ENCODE data around the gene POP7. TPM values are rescaled to one million over a fixed set of nuclear protein-coding genes. Genes with fewer than 3 reads are reported as not detected.
A peak's percentile ranks its signal among the peaks of the same experiment; 100 is the strongest.

POP7 gene
- total RNA-seq, 2 donors from 2014 or later: 19.6 to 21.0 TPM

DNA sequence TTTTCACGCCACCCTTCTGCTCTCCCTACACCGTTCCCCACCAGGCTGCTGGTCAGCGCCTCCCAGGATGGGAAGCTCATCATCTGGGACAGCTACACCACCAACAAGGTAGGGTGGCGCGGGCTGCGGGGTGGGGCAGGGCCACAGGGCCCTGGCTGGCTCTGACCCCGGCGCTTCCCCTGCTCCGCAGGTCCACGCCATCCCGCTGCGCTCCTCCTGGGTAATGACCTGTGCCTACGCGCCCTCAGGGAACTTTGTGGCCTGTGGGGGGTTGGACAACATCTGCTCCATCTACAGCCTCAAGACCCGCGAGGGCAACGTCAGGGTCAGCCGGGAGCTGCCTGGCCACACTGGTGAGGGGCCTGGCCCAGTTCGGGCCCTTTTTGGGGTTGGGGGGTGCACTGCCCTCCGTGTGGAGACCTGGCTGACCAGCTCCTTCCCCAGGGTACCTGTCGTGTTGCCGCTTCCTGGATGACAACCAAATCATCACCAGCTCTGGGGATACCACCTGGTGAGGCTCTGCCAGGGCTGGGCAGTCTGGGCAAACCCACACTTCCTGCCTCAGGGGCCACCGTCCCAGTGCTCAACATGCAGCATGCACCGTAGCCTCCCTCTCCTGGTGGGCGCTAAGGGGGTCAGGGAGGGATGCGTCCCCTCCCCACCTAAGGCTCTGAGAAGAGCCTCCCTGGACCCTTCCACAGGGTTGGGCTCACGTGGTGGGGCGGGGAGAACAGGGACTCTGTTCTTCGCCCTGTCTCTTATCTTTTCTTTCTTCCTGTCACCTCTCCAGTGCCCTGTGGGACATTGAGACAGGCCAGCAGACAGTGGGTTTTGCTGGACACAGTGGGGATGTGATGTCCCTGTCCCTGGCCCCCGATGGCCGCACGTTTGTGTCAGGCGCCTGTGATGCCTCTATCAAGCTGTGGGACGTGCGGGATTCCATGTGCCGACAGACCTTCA, 28.3 kb upstream of the POP7 start:
- no peak for DNase-seq (ENCODE audit: low spot score)
- Histone ChIP-seq H3K36me3 (peaks cover 52% of the 10 kb centered on the region), H3K27ac (no peak overlapping the region), H3K4me3 (no peak overlapping the region), H3K27me3 (replicated peaks; ENCODE audit: insufficient read depth) (no peaks in the 10 kb centered on the region), H3K9me3 (no peaks in the 10 kb centered on the region), H3K4me1 (ENCODE audit: control insufficient read depth in 1 of 2, low read depth in 2 of 2) (peaks cover 7 to 8% of the 10 kb centered on the region in 2 donors)
- ATAC-seq (ENCODE audit: insufficient number of reproducible peaks, low FRiP score, low read depth): no peak
- TF ChIP-seq, protein P1, sequence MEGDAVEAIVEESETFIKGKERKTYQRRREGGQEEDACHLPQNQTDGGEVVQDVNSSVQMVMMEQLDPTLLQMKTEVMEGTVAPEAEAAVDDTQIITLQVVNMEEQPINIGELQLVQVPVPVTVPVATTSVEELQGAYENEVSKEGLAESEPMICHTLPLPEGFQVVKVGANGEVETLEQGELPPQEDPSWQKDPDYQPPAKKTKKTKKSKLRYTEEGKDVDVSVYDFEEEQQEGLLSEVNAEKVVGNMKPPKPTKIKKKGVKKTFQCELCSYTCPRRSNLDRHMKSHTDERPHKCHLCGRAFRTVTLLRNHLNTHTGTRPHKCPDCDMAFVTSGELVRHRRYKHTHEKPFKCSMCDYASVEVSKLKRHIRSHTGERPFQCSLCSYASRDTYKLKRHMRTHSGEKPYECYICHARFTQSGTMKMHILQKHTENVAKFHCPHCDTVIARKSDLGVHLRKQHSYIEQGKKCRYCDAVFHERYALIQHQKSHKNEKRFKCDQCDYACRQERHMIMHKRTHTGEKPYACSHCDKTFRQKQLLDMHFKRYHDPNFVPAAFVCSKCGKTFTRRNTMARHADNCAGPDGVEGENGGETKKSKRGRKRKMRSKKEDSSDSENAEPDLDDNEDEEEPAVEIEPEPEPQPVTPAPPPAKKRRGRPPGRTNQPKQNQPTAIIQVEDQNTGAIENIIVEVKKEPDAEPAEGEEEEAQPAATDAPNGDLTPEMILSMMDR (IDR thresholded peaks at IDR 0.05): no peak

DNA sequence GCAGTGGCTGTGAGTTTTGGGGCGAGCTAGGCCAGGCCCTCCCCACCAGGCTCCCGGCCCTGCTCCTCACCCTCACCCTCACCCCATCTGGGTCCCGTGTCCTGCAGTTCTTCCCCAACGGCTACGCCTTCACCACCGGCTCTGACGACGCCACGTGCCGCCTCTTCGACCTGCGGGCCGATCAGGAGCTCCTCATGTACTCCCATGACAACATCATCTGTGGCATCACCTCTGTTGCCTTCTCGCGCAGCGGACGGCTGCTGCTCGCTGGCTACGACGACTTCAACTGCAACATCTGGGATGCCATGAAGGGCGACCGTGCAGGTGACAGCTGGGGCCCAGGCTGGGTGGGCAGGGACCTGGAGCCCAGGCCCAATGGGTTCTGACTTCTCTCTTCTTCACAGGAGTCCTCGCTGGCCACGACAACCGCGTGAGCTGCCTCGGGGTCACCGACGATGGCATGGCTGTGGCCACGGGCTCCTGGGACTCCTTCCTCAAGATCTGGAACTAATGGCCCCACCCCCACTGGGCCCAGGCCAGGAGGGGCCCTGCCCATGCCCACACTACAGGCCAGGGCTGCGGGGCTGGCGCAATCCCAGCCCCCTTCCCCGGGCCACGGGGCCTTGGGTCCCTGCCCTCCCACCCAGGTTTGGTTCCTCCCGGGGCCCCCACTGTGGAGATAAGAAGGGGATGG, 27.5 kb upstream of the POP7 start:
- Histone ChIP-seq H3K27me3 (replicated peaks; ENCODE audit: insufficient read depth) (no peaks in the 10 kb centered on the region), H3K27ac (no peak overlapping the region), H3K4me3 (no peak overlapping the region), H3K36me3 (peaks cover 61% of the 10 kb centered on the region), H3K4me1 (ENCODE audit: control insufficient read depth in 1 of 2, low read depth in 2 of 2) (peaks cover 4 to 8% of the 10 kb centered on the region in 2 donors), H3K9me3 (no peaks in the 10 kb centered on the region)
- ATAC-seq (ENCODE audit: insufficient number of reproducible peaks, low FRiP score, low read depth) (no peak), DNase-seq (ENCODE audit: low spot score) (no peak)
- TF ChIP-seq, protein P1 (IDR thresholded peaks at IDR 0.05): no peak

DNA sequence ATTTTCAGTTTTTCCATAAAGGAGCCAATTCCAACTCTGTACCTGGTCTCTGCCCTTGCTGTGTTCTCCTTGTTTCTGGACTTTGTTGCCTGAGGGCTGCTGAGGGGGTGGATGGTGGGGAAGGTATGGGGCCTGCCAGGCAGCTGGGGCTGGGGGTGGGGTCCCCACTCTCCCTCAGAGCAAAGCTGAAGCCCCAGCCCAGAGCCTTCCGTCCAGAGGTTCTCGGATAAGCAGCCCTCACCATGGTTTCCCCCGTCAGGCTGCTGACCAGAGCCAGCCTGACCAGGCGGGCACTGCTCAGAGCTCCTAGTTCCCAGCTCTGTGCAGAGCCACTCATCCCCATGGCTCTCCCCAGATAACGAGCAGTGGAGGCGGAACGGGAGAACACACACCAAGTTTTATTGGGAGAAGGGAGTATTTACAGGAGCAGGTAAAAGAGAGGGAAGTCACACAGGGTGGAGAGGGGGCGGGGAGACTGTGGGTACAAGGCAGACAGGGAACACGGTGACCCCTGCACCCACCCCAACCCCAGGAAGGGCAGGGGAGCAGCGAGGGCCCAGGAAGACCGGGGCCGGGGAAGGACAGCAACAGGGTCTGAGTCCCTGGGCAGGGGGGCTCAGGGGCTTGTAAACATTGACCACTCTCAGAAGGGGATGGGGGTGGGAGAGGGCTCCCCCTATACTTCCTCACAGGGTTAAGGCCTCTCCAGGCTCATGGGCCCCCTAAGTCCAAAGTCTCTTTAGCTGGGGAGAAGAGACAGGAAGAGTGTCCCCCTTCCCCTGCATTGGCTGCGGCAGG, 26.6 kb upstream of the POP7 start:
- Histone ChIP-seq H3K4me1 (ENCODE audit: control insufficient read depth in 1 of 2, low read depth in 2 of 2) (peaks cover 4 to 8% of the 10 kb centered on the region in 2 donors), H3K27me3 (replicated peaks; ENCODE audit: insufficient read depth) (no peaks in the 10 kb centered on the region), H3K4me3 (no peak overlapping the region), H3K27ac (peak overlapping the region in 1 of 2 donors; percentile 26), H3K9me3 (no peaks in the 10 kb centered on the region), H3K36me3 (peaks cover 69% of the 10 kb centered on the region)
- TF ChIP-seq, protein P1 (IDR thresholded peaks at IDR 0.05): no peak
- ATAC-seq (ENCODE audit: insufficient number of reproducible peaks, low FRiP score, low read depth) (no peak), DNase-seq (ENCODE audit: low spot score) (no peak)

DNA sequence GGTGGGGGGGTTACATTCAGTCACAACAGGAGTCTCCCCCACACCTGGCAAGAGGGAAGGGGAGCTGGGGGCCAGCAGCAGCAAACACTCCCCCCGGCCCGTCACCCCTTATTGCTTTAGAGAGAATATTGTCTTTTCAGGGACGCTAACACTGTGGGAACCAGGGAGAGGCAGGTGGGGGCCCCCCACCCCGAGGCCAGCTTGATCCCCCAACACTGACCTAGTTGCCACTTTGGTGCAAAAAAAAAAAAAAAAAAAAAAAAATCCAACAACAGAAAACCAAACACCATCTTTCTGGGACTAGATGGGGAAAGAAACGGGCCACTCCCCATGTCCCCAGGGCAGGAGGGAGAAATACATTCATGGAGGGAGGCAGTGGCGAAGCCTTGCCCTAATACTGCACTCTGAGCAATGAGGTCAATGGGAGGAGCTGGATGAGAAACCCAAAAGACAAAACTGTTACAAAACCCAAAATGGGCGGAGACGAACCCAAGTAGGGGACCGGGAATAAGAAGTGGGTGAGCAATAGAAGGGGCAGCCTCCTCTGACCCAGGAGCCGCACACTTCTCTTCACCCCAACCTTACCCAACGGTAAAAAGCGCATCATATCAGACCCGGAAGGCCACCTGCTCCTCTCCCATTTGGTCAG, 25.9 kb upstream of the POP7 start:
- peaks cover 4 to 8% of the 10 kb centered on the region in 2 donors for H3K4me1 ChIP-seq (ENCODE audit: control insufficient read depth in 1 of 2, low read depth in 2 of 2)
- TF ChIP-seq, protein P1 (IDR thresholded peaks at IDR 0.05): no peak
- ATAC-seq (ENCODE audit: insufficient number of reproducible peaks, low FRiP score, low read depth): no peak

More for the DNA sequence above, 25.9 kb upstream of the POP7 start:
- Histone ChIP-seq H3K4me3 (no peak overlapping the region), H3K27ac (peak overlapping the region; percentile 26 to 43), H3K9me3 (no peaks in the 10 kb centered on the region), H3K27me3 (replicated peaks; ENCODE audit: insufficient read depth) (no peaks in the 10 kb centered on the region), H3K36me3 (peaks cover 76% of the 10 kb centered on the region)
- no peak for DNase-seq (ENCODE audit: low spot score)
